ENCODE results near the gene PXT1. TPM values are rescaled to one million over a fixed set of nuclear protein-coding genes. Genes with fewer than 3 reads are reported as not detected.
"Not testable (repeated sequence)": the region's sequence is repeated elsewhere in the genome, so short reads cannot be mapped to it uniquely, and the experiment has no call there.

Gene PXT1
- total and polyA plus RNA-seq, 2 donors (not counting 1 experiment from before 2014, with no cell fraction given) = 0.52 TPM; not detected in 1

- H3K9me3 Mint-ChIP-seq (ENCODE audit: insufficient read depth); H3K27ac ChIP-seq (ENCODE audit: low read length in 2 of 2); DNase-seq; H3K27me3 ChIP-seq (replicated peaks in 1 of 4; ENCODE audit: control extremely low read depth in 1 of 4, control insufficient read depth in 3 of 4, insufficient read depth in 4 of 4, low read length in 3 of 4); H3K27ac Mint-ChIP-seq; H3K4me3 Mint-ChIP-seq; H3K27me3 Mint-ChIP-seq; H3K36me3 ChIP-seq (replicated peaks in 1 of 2; ENCODE audit: control extremely low read depth in 1 of 2, control insufficient read depth in 1 of 2, extremely low read depth in 1 of 2, insufficient read depth in 2 of 2, low read length in 1 of 2); ATAC-seq (ENCODE audit: low read depth); H3K79me2 ChIP-seq (ENCODE audit: control insufficient read depth, insufficient read depth, low read length); POLR2A ChIA-PET; H2AFZ ChIP-seq (ENCODE audit: insufficient read depth, low read depth, low read length, poor library complexity, severe bottlenecking); H3K9me3 ChIP-seq (ENCODE audit: control extremely low read depth in 1 of 3, control insufficient read depth in 2 of 3, insufficient read depth in 1 of 3, low read length in 2 of 3); H3K9ac ChIP-seq (ENCODE audit: low read length); H3K4me3 ChIP-seq (ENCODE audit: control extremely low read depth in 1 of 5, extremely low read depth in 1 of 5, insufficient read depth in 1 of 5, low read depth in 2 of 5, low read length in 4 of 5); H4K20me1 ChIP-seq (ENCODE audit: control insufficient read depth, insufficient read depth, low read length, poor library complexity, severe bottlenecking): not testable (repeated sequence)
- Histone ChIP-seq H3K4me2 (replicated peaks; ENCODE audit: low read depth, low read length, poor library complexity, severe bottlenecking) (peak overlapping the region; percentile 49), H3K4me1 (ENCODE audit: control insufficient read depth in 2 of 2, insufficient read depth in 2 of 2, low read length in 2 of 2) (peaks cover 12 to 33% of the 10 kb centered on the region in 2 donors)
- intact Hi-C loops (cut with micrococcal nuclease) = loop anchor here (5.0 kb wide), 1 partner anchor 242 kb away; no protein-coding TSS in a partner anchor
- CTCF ChIA-PET = interaction anchor here (0.6 to 15.7 kb wide), 4 partner anchors 23 to 1387 kb away, joined by 4 to 149 read pairs (median 6); partner anchors contain the start of gene MAPK14
- H3K4me1 Mint-ChIP-seq = peaks cover 22% of the 10 kb centered on the region
- WGBS (ENCODE audit: insufficient coverage) = over 99% methylated on average over 21 of the region's 34 CpGs
These were observed 78.5 kb downstream of the PXT1 start for GRCh38 chr6:36364061-36364635.

GRCh38 chr6:36363371-36363752, 79.3 kb downstream of the PXT1 start:
- intact Hi-C loops (cut with micrococcal nuclease) = loop anchor here (5.0 kb wide), 1 partner anchor 241 kb away; no protein-coding TSS in a partner anchor
- H3K27me3 ChIP-seq (replicated peaks in 1 of 4; ENCODE audit: control extremely low read depth in 1 of 4, control insufficient read depth in 3 of 4, insufficient read depth in 4 of 4, low read length in 3 of 4); H2AFZ ChIP-seq (ENCODE audit: insufficient read depth, low read depth, low read length, poor library complexity, severe bottlenecking); H3K27me3 Mint-ChIP-seq; H3K27ac Mint-ChIP-seq; POLR2A ChIA-PET; ATAC-seq (ENCODE audit: low read depth); H3K4me2 ChIP-seq (replicated peaks; ENCODE audit: low read depth, low read length, poor library complexity, severe bottlenecking); H4K20me1 ChIP-seq (ENCODE audit: control insufficient read depth, insufficient read depth, low read length, poor library complexity, severe bottlenecking); H3K9me3 Mint-ChIP-seq (ENCODE audit: insufficient read depth); H3K9ac ChIP-seq (ENCODE audit: low read length); H3K9me3 ChIP-seq (ENCODE audit: control extremely low read depth in 1 of 3, control insufficient read depth in 2 of 3, insufficient read depth in 1 of 3, low read length in 2 of 3); H3K79me2 ChIP-seq (ENCODE audit: control insufficient read depth, insufficient read depth, low read length); H3K4me3 Mint-ChIP-seq; DNase-seq; H3K27ac ChIP-seq (ENCODE audit: low read length in 2 of 2); H3K36me3 ChIP-seq (replicated peaks in 1 of 2; ENCODE audit: control extremely low read depth in 1 of 2, control insufficient read depth in 1 of 2, extremely low read depth in 1 of 2, insufficient read depth in 2 of 2, low read length in 1 of 2); H3K4me3 ChIP-seq (ENCODE audit: control extremely low read depth in 1 of 5, extremely low read depth in 1 of 5, insufficient read depth in 1 of 5, low read depth in 2 of 5, low read length in 4 of 5): not testable (repeated sequence)
- peaks cover 28% of the 10 kb centered on the region for H3K4me1 Mint-ChIP-seq
- H3K4me1 ChIP-seq (ENCODE audit: control insufficient read depth in 2 of 2, insufficient read depth in 2 of 2, low read length in 2 of 2) = peaks cover 14 to 41% of the 10 kb centered on the region in 2 donors
- 95% methylated on average over 10 of the region's 13 CpGs for WGBS (ENCODE audit: insufficient coverage)
- CTCF ChIA-PET = interaction anchor here (1.6 to 15.7 kb wide), 3 partner anchors 22 to 336 kb away, joined by 5 to 149 read pairs (median 8); partner anchors contain the start of gene MAPK14
